Ovary (tissue), 3 donors: ENCODE results near the gene UIMC1.

Experiments used
- EP300 ChIP-seq: sonication (generic); formaldehyde crosslinking; IDR thresholded peaks from one replicate; pipeline ENCODE4 v1.6.1; 2017; ENCODE audit warnings: antibody characterized with exemption
- POLR2A ChIP-seq: fragments of 450-650 bp; IDR thresholded peaks from one replicate; pipeline ENCODE4 v1.6.1; 2017; ENCODE audit warnings: antibody characterized with exemption, mild to moderate bottlenecking, moderate library complexity
- TF ChIP-seq, protein P1 (sequence below), 3 donors: fragments of 450-650 bp in 2 of 3; fragments of 200-600 bp in 1 of 3; IDR thresholded peaks; one replicate each; pipeline versions ENCODE4 v1.5.1 to v1.8.0; 2016 to 2022; ENCODE audit warnings: antibody characterized with exemption in 3 of 3, mild to moderate bottlenecking in 1 of 3
- donor health status: DM: no; HTN: no; CAD: no.

DNA sequence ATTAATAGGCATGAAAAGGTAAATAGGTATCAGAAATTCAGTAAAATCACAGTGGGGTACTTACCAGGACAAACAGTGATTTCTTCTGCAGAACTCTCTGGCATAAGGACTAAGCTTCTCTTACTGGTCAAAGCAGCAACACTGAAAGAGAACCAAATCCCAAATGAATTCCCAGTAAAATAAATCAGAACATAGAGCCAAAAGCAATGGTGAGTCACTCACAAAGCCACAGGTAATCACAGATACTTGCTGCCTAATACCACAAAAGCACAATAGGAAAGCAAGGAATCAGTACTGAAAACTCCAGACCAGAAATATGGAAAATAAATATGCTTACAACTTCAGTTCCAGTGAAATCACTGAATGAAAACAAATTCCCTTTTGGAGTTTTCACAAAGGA lies 50.7 kb downstream of the UIMC1 start:
- TF ChIP-seq, protein P1, sequence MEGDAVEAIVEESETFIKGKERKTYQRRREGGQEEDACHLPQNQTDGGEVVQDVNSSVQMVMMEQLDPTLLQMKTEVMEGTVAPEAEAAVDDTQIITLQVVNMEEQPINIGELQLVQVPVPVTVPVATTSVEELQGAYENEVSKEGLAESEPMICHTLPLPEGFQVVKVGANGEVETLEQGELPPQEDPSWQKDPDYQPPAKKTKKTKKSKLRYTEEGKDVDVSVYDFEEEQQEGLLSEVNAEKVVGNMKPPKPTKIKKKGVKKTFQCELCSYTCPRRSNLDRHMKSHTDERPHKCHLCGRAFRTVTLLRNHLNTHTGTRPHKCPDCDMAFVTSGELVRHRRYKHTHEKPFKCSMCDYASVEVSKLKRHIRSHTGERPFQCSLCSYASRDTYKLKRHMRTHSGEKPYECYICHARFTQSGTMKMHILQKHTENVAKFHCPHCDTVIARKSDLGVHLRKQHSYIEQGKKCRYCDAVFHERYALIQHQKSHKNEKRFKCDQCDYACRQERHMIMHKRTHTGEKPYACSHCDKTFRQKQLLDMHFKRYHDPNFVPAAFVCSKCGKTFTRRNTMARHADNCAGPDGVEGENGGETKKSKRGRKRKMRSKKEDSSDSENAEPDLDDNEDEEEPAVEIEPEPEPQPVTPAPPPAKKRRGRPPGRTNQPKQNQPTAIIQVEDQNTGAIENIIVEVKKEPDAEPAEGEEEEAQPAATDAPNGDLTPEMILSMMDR (IDR thresholded peaks at IDR 0.05), result no peak
- TF ChIP-seq POLR2A (no peak), EP300 (no peak)
